ENCODE measurements around the gene MTSS2. TPM values are rescaled to one million over a fixed set of nuclear protein-coding genes. Genes with fewer than 3 reads are reported as not detected.
"Not testable (repeated sequence)": the region's sequence is repeated elsewhere in the genome, so short reads cannot be mapped to it uniquely, and the experiment has no call there.

The MTSS2 gene
- total RNA-seq, 4 donors from 2014 or later: 74.9 to 238 (median 130) TPM

DNA sequence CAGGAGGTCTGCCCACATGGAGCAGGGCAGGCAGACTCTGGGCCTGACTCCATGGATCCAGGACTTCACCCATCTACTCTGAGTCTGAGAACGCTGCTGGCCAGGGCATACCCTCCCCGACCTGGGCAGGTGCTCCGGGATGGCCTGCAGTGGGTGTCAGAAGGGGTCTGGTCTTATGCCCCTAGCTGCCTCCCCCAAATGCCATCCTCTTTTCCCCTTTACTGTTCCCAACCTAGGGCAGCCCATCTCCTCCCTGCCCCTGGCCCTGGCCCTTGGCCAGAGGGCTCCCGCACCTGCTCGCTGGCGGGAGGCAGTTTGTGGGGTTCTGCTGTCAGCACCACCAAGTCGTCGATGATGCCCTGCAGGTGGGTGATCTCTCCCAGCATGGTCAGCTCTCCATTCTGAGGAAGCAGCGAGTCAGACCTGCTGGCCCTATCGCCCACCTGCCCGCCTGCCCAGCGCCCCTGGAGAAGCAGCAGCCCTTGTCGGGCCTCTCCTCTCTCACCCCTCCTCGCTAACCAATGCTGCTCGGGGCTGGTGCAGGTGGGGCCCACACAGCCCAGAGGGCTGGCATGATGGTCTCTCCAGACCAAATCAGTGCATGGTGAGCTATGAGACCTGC, 8.2 kb downstream of the MTSS2 start:
- Histone ChIP-seq H3K27me3 (no peaks in the 10 kb centered on the region), H3K9me3 (no peaks in the 10 kb centered on the region), H3K4me1 (peaks cover 28 to 60% (median 51%) of the 10 kb centered on the region in 4 donors), H3K27ac (replicated peaks in 1 of 4) (peak overlapping the region; percentile 34 to 99 (median 46)), H3K36me3 (peaks cover 53 to 82% (median 67%) of the 10 kb centered on the region in 4 donors), H3K4me3 (no peak overlapping the region)
- TF ChIP-seq EP300 (IDR thresholded peaks at IDR 0.05): no peak
- TF ChIP-seq, protein P1, sequence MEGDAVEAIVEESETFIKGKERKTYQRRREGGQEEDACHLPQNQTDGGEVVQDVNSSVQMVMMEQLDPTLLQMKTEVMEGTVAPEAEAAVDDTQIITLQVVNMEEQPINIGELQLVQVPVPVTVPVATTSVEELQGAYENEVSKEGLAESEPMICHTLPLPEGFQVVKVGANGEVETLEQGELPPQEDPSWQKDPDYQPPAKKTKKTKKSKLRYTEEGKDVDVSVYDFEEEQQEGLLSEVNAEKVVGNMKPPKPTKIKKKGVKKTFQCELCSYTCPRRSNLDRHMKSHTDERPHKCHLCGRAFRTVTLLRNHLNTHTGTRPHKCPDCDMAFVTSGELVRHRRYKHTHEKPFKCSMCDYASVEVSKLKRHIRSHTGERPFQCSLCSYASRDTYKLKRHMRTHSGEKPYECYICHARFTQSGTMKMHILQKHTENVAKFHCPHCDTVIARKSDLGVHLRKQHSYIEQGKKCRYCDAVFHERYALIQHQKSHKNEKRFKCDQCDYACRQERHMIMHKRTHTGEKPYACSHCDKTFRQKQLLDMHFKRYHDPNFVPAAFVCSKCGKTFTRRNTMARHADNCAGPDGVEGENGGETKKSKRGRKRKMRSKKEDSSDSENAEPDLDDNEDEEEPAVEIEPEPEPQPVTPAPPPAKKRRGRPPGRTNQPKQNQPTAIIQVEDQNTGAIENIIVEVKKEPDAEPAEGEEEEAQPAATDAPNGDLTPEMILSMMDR (IDR thresholded peaks at IDR 0.05): no peak
- TF ChIP-seq POLR2A (IDR thresholded peaks at IDR 0.05; ENCODE audit: low read depth): no peak
- TF ChIP-seq POLR2AphosphoS5 (IDR thresholded peaks at IDR 0.05): no peak
- no peak for DNase-seq (ENCODE audit: extremely low spot score)
- intact Hi-C loops (cut with DNase I): no loop called here
- 88% methylated on average over 8 of the region's 15 CpGs for WGBS

GRCh38 chr16:70676675-70677498, 9.0 kb downstream of the MTSS2 start:
- no peak overlapping the region for H3K4me3 ChIP-seq
- no peaks in the 10 kb centered on the region for H3K9me3 ChIP-seq
- no peaks in the 10 kb centered on the region for H3K27me3 ChIP-seq
- no peak for DNase-seq (ENCODE audit: extremely low spot score)
- intact Hi-C loops (cut with DNase I): no loop called here
- H3K4me1 ChIP-seq: peaks cover 21 to 52% (median 44%) of the 10 kb centered on the region in 4 donors
- 86% methylated on average over 10 of the region's 14 CpGs for WGBS
- peaks cover 53 to 87% (median 72%) of the 10 kb centered on the region in 4 donors for H3K36me3 ChIP-seq
- peak overlapping the region; percentile 34 to 99 (median 46) for H3K27ac ChIP-seq (replicated peaks in 1 of 4)
- TF ChIP-seq EP300 (IDR thresholded peaks at IDR 0.05) (no peak), POLR2A (IDR thresholded peaks at IDR 0.05; ENCODE audit: low read depth) (no peak), POLR2AphosphoS5 (IDR thresholded peaks at IDR 0.05) (no peak)
- TF ChIP-seq, protein P1 (IDR thresholded peaks at IDR 0.05): no peak

DNA sequence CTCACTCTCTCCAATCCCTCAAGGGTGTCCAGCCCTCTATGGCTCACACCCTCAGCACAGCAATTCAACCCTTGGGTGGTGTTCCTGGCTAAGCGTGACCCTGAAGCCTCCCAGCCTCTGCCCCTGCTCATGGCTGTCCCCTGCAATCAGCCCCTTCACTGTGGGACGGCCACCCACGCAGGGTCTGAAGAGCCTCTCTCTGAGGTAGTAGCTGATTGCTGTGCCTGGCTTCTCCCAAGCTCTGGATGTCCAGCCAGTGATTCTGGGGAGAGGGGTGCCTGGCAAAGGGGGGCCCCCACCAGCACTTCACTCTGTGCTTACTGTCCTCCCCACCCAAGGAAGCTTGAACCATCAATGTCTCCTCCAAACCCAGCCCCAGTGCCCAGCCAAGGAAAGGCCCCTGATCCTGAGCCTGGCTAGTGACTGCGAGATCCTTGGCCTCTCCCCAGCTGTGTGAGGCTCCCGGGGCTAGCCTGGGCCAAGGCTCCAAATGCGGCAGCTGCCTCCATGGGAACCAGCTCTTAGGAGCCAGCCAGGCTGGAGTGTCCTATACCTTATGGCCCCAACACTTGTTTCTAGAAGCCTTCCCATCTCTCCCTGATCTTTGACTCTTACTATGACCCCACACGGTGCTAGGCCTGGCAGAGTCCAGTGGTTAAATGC, 9.9 kb downstream of the MTSS2 start:
- peak overlapping the region; percentile 34 to 99 (median 46) for H3K27ac ChIP-seq (replicated peaks in 1 of 4)
- intact Hi-C loops (cut with DNase I): no loop called here
- peaks cover 57 to 96% (median 81%) of the 10 kb centered on the region in 4 donors for H3K36me3 ChIP-seq

GRCh38 chr16:70674221-70675014, 11.4 kb downstream of the MTSS2 start:
- H3K9me3 ChIP-seq: no peaks in the 10 kb centered on the region
- H3K4me3 ChIP-seq: no peak overlapping the region
- TF ChIP-seq POLR2AphosphoS5 (IDR thresholded peaks at IDR 0.05) (no peak), EP300 (IDR thresholded peaks at IDR 0.05) (no peak), POLR2A (IDR thresholded peaks at IDR 0.05; ENCODE audit: low read depth) (no peak)
- TF ChIP-seq, protein P1 (IDR thresholded peaks at IDR 0.05): no peak
- intact Hi-C loops (cut with DNase I): no loop called here
- DNase-seq (ENCODE audit: extremely low spot score): no peak
- WGBS: 84% methylated on average over 18 of the region's 18 CpGs
- H3K27me3 ChIP-seq: no peaks in the 10 kb centered on the region
- peaks cover 67 to 98% (median 91%) of the 10 kb centered on the region in 4 donors for H3K36me3 ChIP-seq
- peak overlapping the region in 3 of 4 donors; percentile 18 to 99 (median 47) for H3K27ac ChIP-seq (replicated peaks in 1 of 4)
- peaks cover 4 to 28% (median 19%) of the 10 kb centered on the region in 4 donors for H3K4me1 ChIP-seq

More for the DNA sequence above, 9.9 kb downstream of the MTSS2 start:
- no peak for DNase-seq (ENCODE audit: extremely low spot score)
- H3K27me3 ChIP-seq: no peaks in the 10 kb centered on the region
- no peak overlapping the region for H3K4me3 ChIP-seq
- WGBS: 81% methylated on average over 3 of the region's 7 CpGs
- TF ChIP-seq POLR2A (IDR thresholded peaks at IDR 0.05; ENCODE audit: low read depth) (no peak), POLR2AphosphoS5 (IDR thresholded peaks at IDR 0.05) (no peak), EP300 (IDR thresholded peaks at IDR 0.05) (no peak)
- TF ChIP-seq, protein P1 (IDR thresholded peaks at IDR 0.05): no peak
- no peaks in the 10 kb centered on the region for H3K9me3 ChIP-seq
- H3K4me1 ChIP-seq: peaks cover 13 to 43% (median 34%) of the 10 kb centered on the region in 4 donors

DNA sequence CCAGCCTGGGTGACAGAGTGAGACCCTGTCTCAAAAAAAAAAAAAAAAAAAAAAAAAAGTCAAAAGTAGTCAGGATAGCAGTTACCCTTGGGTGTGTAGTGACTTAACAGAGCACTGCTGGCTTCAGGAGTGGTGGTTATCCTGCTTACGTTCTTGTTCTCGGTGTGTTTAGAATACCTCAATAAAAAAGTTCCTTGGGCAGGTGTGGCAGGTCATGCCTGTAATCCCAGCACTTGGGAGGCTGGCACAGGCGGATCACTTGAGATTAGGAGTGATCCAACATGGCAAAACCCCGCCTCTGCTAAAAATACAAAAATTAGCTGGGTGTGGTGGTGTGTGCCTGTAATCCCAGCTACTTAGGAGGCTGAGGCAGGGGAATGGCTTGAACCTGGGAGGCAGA, 14.9 kb downstream of the MTSS2 start:
- Histone ChIP-seq H3K36me3 (peaks cover 55 to 98% (median 86%) of the 10 kb centered on the region in 4 donors), H3K27ac (replicated peaks in 1 of 4) (peak overlapping the region in 1 of 4 donors; percentile 26)
- WGBS: 95% methylated on average over 4 of the region's 4 CpGs
- DNase-seq (ENCODE audit: extremely low spot score); H3K27me3 ChIP-seq; H3K4me3 ChIP-seq; H3K4me1 ChIP-seq; intact Hi-C loops (cut with DNase I); H3K9me3 ChIP-seq: not testable (repeated sequence)

Measured in esophagus muscularis mucosa (tissue), 4 donors.